GM18511 (cell line): ENCODE measurements around the gene ADIPOQ.
"Not testable (repeated sequence)": the region's sequence is repeated elsewhere in the genome, so short reads cannot be mapped to it uniquely, and the experiment has no call there.

Experiments
- ATAC-seq: cut with Tn5 transposase; IDR thresholded peaks from one replicate; pipeline ENCODE4 v1.9.1; 2021; ENCODE audit warnings: mild to moderate bottlenecking, moderate library complexity; ENCODE audit not compliant: unreplicated experiment

Gene ADIPOQ

GRCh38 chr3:186870421-186871201, 28.1 kb downstream of the ADIPOQ start:
- ATAC-seq: no peak

- ATAC-seq: no peak
Measured at GRCh38 chr3:186871403-186871924, 29.0 kb downstream of the ADIPOQ start.

GRCh38 chr3:186873796-186874195, 31.3 kb downstream of the ADIPOQ start:
- not testable (repeated sequence) for ATAC-seq

GRCh38 chr3:186874216-186874615, 31.7 kb downstream of the ADIPOQ start:
- ATAC-seq: not testable (repeated sequence)

GRCh38 chr3:186874841-186875240, 32.3 kb downstream of the ADIPOQ start:
- not testable (repeated sequence) for ATAC-seq

- ATAC-seq: no peak
Measured at GRCh38 chr3:186875708-186876107, 33.2 kb downstream of the ADIPOQ start.

- ATAC-seq: no peak
Measured at GRCh38 chr3:186879781-186880180, 37.3 kb downstream of the ADIPOQ start.

GRCh38 chr3:186880406-186880805, 37.9 kb downstream of the ADIPOQ start:
- ATAC-seq: no peak

GRCh38 chr3:186882150-186882524, 39.6 kb downstream of the ADIPOQ start:
- ATAC-seq: no peak

GRCh38 chr3:186882881-186883685, 40.6 kb downstream of the ADIPOQ start:
- no peak for ATAC-seq

- ATAC-seq: no peak
Measured at GRCh38 chr3:186883686-186884058, 41.2 kb downstream of the ADIPOQ start.

GRCh38 chr3:186884868-186885267, 42.4 kb downstream of the ADIPOQ start:
- ATAC-seq: not testable (repeated sequence)

GRCh38 chr3:186886202-186886981, 43.9 kb downstream of the ADIPOQ start:
- no peak for ATAC-seq

GRCh38 chr3:186887507-186887938, 45.0 kb downstream of the ADIPOQ start:
- not testable (repeated sequence) for ATAC-seq

GRCh38 chr3:186888569-186888968, 46.1 kb downstream of the ADIPOQ start:
- no peak for ATAC-seq

- ATAC-seq: not testable (repeated sequence)
Measured at GRCh38 chr3:186889698-186890097, 47.2 kb downstream of the ADIPOQ start.

GRCh38 chr3:186890911-186891310, 48.4 kb downstream of the ADIPOQ start:
- ATAC-seq: no peak

- ATAC-seq: not testable (repeated sequence)
Measured at GRCh38 chr3:186893071-186893470, 50.6 kb downstream of the ADIPOQ start.

- ATAC-seq: no peak
Measured at GRCh38 chr3:186895406-186895805, 52.9 kb downstream of the ADIPOQ start.

GRCh38 chr3:186896006-186896405, 53.5 kb downstream of the ADIPOQ start:
- no peak for ATAC-seq

GRCh38 chr3:186896875-186897274, 54.4 kb downstream of the ADIPOQ start:
- ATAC-seq: no peak
